GM12878 (cell line): ENCODE data around the gene MUC12. TPM values are rescaled to one million over a fixed set of nuclear protein-coding genes. Genes with fewer than 3 reads are reported as not detected.

Experiments used
- ATAC-seq: fragments of 200-7000 bp; cut with Tn5 transposase; 3 replicates; pipeline ENCODE4 v1.9.1; 2020; ENCODE audit warnings: mild to moderate bottlenecking, moderate library complexity
- BruUV-seq: library from RNA; stranded (reverse); fragments of 400-500 nt; replicated peaks from 2 replicates; lab custom pipeline; 2021; lab: Mats Ljungman, UMichigan
- CTCF ChIA-PET: fragments of 300-600 bp; sonication (Branson Sonifier 250); formaldehyde crosslinking; extraction: SDS; loops from one replicate; lab custom pipeline; 2021; ENCODE audit warnings: inconsistent platforms; lab: Yijun Ruan, JAX
- POLR2A ChIA-PET: fragments of 350-600 bp; formaldehyde crosslinking; extraction: SDS; loops from one replicate; lab custom pipeline; 2021; ENCODE audit warnings: inconsistent platforms; lab: Charles Lee
- RAD21 ChIA-PET: fragments of 300-600 bp; sonication (Branson Sonifier 250); formaldehyde crosslinking; loops from one replicate; lab custom pipeline; 2023; ENCODE audit warnings: antibody characterized with exemption; ENCODE audit not compliant: unreplicated experiment; lab: Charles Lee
- SMC1A ChIA-PET: fragments of 300-600 bp; sonication (Branson Sonifier 250); formaldehyde crosslinking; loops from one replicate; lab custom pipeline; 2023; ENCODE audit not compliant: unreplicated experiment, uncharacterized antibody; lab: Charles Lee
- DNase-seq: peaks from one replicate; pipeline ENCODE4 v3.0.0-alpha.2; 2011; ENCODE audit warnings: low read depth, low spot score
- FAIRE-seq: peaks from 3 replicates; lab custom pipeline; 2011; peaks lifted over from hg19 to GRCh38; lab: Jason Lieb, UNC
- H2AFZ ChIP-seq: 2 replicates; pipeline ENCODE4 v1.6.0; 2011; ENCODE audit warnings: low read depth, low read length, control low read depth; ENCODE audit not compliant: control insufficient read depth
- H3K27ac ChIP-seq: 2 replicates; pipeline ENCODE4 v1.5.1; 2011; ENCODE audit warnings: control low read depth; ENCODE audit not compliant: control insufficient read depth, insufficient read depth
- H3K27me3 ChIP-seq, 2 experiments: replicated peaks in 1 of 2; 2 replicates each; pipeline versions ENCODE4 v1.6.0 to v1.6.1; 2011; ENCODE audit warnings: low read length in 1 of 2; ENCODE audit not compliant: control insufficient read depth in 2 of 2, insufficient read depth in 2 of 2
- H3K36me3 ChIP-seq, 2 experiments: 2 replicates each; pipeline ENCODE4 v1.5.1; 2011; ENCODE audit warnings: low read length in 1 of 2; ENCODE audit not compliant: control insufficient read depth in 2 of 2, insufficient read depth in 2 of 2
- H3K4me1 ChIP-seq: 2 replicates; pipeline ENCODE4 v1.6.1; 2011; ENCODE audit warnings: mild to moderate bottlenecking, low read length, moderate library complexity, mixed read lengths; ENCODE audit not compliant: control insufficient read depth, insufficient read depth
- H3K4me2 ChIP-seq: 2 replicates; pipeline ENCODE4 v1.6.0; 2011; ENCODE audit warnings: control low read depth; ENCODE audit not compliant: control insufficient read depth, insufficient read depth
- H3K4me3 ChIP-seq: fragments of 200-600 bp; sonication (generic); 2 replicates; pipeline ENCODE4 v1.5.1; 2016
- H3K79me2 ChIP-seq: 2 replicates; pipeline ENCODE4 v1.6.0; 2011; ENCODE audit warnings: low read length; ENCODE audit not compliant: control insufficient read depth, insufficient read depth
- H3K9ac ChIP-seq: 2 replicates; pipeline ENCODE4 v1.8.0; 2011; ENCODE audit warnings: low read length, control low read depth, mixed read lengths; ENCODE audit not compliant: control insufficient read depth, insufficient read depth
- H3K9me3 ChIP-seq: replicated peaks from 3 replicates; pipeline ENCODE4 v1.5.1; 2011; ENCODE audit warnings: mild to moderate bottlenecking, low read length; ENCODE audit not compliant: control insufficient read depth, insufficient read depth
- H4K20me1 ChIP-seq: 2 replicates; pipeline ENCODE4 v1.6.0; 2011; ENCODE audit not compliant: control insufficient read depth, insufficient read depth
- MYC ChIP-seq: IDR thresholded peaks from 2 replicates; pipeline ENCODE4 v1.6.1; 2011; ENCODE audit warnings: mild to moderate bottlenecking, low read length, moderate library complexity, inconsistent platforms; ENCODE audit not compliant: insufficient read depth, insufficient replicate concordance, insufficient read length, severe bottlenecking
- POU2F2 ChIP-seq: IDR thresholded peaks from 3 replicates; pipeline ENCODE4 v1.6.1; 2011; ENCODE audit warnings: low read depth, mild to moderate bottlenecking, low read length, borderline replicate concordance
- RUNX3 ChIP-seq: IDR thresholded peaks from 2 replicates; pipeline ENCODE4 v1.6.1; 2012; ENCODE audit warnings: low read length, inconsistent platforms
- SPI1 ChIP-seq: IDR thresholded peaks from 2 replicates; pipeline ENCODE4 v1.6.1; 2011; ENCODE audit warnings: low read depth, mild to moderate bottlenecking, low read length, moderate library complexity, borderline replicate concordance; ENCODE audit not compliant: insufficient read depth
- SRF ChIP-seq, 2 experiments: IDR thresholded peaks; 2 replicates each; pipeline ENCODE4 v1.6.1; 2011; ENCODE audit warnings: low read depth in 2 of 2, low read length in 2 of 2, mild to moderate bottlenecking in 1 of 2, moderate library complexity in 1 of 2
- SUZ12 ChIP-seq: fragments of 200-600 bp; sonication (generic); IDR thresholded peaks from one replicate; pipeline ENCODE4 v1.6.1; 2018; ENCODE audit warnings: antibody characterized with exemption, mild to moderate bottlenecking; ENCODE audit not compliant: unreplicated experiment
- ZBED1 ChIP-seq: IDR thresholded peaks from 2 replicates; pipeline ENCODE4 v1.6.1; 2016; ENCODE audit warnings: borderline replicate concordance
- WGBS: methylation state at CpG from one replicate; pipeline ENCODE4 v1.1.6; 2016; ENCODE audit warnings: low lambda C conversion rate; ENCODE audit not compliant: insufficient replicate concordance, insufficient coverage; ENCODE audit errors: missing lambda C conversion rate; 5-methylcytosine and 5-hydroxymethylcytosine counted together
- in situ Hi-C: fragments of 300-500 bp; cut with MboI; formaldehyde crosslinking; loops from 9 replicates; pipeline ENCODE4 v1.14.3; 2018; ENCODE audit warnings: mixed read lengths
- intact Hi-C: fragments of 100-400 bp; cut with micrococcal nuclease; formaldehyde crosslinking; loops from one replicate; pipeline ENCODE4 v1.14.2; 2022; ENCODE audit not compliant: unreplicated experiment
- polyA plus RNA-seq, 11 experiments: library from polyadenylated mRNA; depleted of rRNA in 4 of 11; unstranded in 6 of 11; stranded (reverse) in 5 of 11; fragments of >200 nt; fragmentation: Nextera tagmentation in 4 of 11; fragmentation: Illumina TruSeq in 1 of 11; extraction: Ambion mirVana in 4 of 11; extraction: Trizol in 1 of 11; gene quantifications; 1 replicate in 1 of 11; 2 replicates in 10 of 11; pipeline versions ENCODE4 v1.2.1 to v1.2.3, GENCODE V29; 2011 to 2016; ENCODE audit warnings: inconsistent platforms in 2 of 11, missing spikeins in 2 of 11, low read depth in 1 of 11
- total RNA-seq, 4 experiments: library from RNA; depleted of rRNA in 3 of 4; stranded (reverse); fragments of >200 nt in 3 of 4; fragmentation: Illumina TruSeq in 1 of 4; extraction: Trizol in 1 of 4; gene quantifications; 2 replicates each; pipeline versions ENCODE4 v1.2.1 to v1.2.3, GENCODE V29; 2013 to 2021
- TF ChIP-seq, protein P1 (sequence below): IDR thresholded peaks from 2 replicates; pipeline ENCODE4 v1.6.1; 2011; ENCODE audit warnings: borderline replicate concordance, low read depth, mild to moderate bottlenecking, moderate library complexity, mixed read lengths, low read length; ENCODE audit not compliant: insufficient read depth; ENCODE audit errors: extremely low read length

Gene MUC12
- total and polyA plus RNA-seq, 10 of the 15 experiments (the other 5 are each of a cell fraction or from before 2014, with no cell fraction given): 1.7 to 4.5 (median 2.6) TPM

DNA sequence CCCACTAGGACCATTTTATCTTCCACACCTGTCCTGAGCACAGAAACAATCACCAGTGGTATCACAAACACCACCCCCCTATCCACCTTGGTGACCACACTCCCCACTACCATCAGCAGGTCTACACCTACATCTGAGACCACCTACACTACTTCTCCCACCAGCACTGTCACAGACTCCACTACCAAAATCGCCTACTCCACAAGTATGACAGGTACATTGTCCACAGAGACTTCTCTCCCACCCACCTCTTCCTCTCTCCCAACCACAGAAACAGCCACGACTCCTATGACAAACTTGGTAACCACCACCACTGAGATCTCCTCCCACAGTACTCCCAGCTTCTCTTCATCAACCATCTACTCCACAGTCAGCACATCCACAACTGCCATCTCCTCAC is 16.7 kb upstream of the MUC12 start:
- no peak overlapping the region for H3K4me3 ChIP-seq
- H3K9ac ChIP-seq: no peak overlapping the region
- H3K27ac ChIP-seq: no peak overlapping the region
- H4K20me1 ChIP-seq: no peaks in the 10 kb centered on the region
- no peaks in the 10 kb centered on the region for H3K4me1 ChIP-seq
- ATAC-seq: no peak
- SMC1A ChIA-PET: no interaction called here
- FAIRE-seq: no peak
- peaks cover 1 to 2% of the 10 kb centered on the region in 2 experiments; a peak in 2 of 4 replicates for H3K27me3 ChIP-seq
- H3K4me2 ChIP-seq: no peak overlapping the region
- in situ Hi-C loops: no loop called here
- no TSS peak for BruUV-seq
- no peaks in the 10 kb centered on the region for H3K36me3 ChIP-seq
- H2AFZ ChIP-seq: no peak overlapping the region
- 2% methylated on average over 2 of the region's 2 CpGs for WGBS
- no peak for DNase-seq
- CTCF ChIA-PET: no interaction called here
- TF ChIP-seq ZBED1 (no peak), SRF (IDR thresholded peaks at IDR 0.05; ENCODE audit: low read depth in 2 of 2, low read length in 2 of 2) (no peak), SUZ12 (no peak), POU2F2 (no peak)
- TF ChIP-seq, protein P1, sequence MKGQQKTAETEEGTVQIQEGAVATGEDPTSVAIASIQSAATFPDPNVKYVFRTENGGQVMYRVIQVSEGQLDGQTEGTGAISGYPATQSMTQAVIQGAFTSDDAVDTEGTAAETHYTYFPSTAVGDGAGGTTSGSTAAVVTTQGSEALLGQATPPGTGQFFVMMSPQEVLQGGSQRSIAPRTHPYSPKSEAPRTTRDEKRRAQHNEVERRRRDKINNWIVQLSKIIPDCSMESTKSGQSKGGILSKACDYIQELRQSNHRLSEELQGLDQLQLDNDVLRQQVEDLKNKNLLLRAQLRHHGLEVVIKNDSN: no peak
- RAD21 ChIA-PET: no interaction called here
- POLR2A ChIA-PET: no interaction called here
- intact Hi-C loops: no loop called here
- no peaks in the 10 kb centered on the region; the same call in 2 of the 3 replicates for H3K9me3 ChIP-seq
- no peaks in the 10 kb centered on the region for H3K79me2 ChIP-seq

DNA sequence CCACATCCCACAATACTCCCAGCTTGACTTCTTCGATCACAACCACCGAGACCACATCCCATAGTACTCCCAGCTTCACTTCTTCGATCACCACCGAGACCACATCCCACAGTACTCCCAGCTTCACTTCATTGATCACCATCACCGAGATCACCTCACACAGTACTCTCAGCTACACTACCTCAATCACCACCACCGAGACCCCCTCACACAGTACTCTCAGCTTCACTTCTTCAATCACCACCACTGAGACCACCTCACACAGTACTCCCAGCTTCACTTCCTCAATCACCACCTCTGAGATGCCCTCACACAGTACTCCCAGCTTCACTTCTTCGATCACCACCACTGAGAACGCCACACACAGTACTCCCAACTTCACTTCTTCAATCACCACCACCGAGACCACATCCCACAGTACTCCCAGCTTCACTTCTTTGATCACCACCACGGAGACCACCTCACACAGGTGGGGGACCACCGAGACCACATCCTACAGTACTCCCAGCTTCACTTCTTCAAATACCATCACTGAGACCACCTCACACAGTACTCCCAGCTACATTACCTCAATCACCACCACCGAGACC is 11.4 kb upstream of the MUC12 start:
- peaks cover 2% of the 10 kb centered on the region; the same call in 1 of the 3 replicates for H3K9me3 ChIP-seq
- intact Hi-C loops (no loop called here), in situ Hi-C loops (no loop called here)
- RAD21 ChIA-PET: interaction anchor here (0.7 to 0.9 kb wide), 2 partner anchors 15 to 119 kb away, joined by 3 to 4 read pairs; no protein-coding TSS in a partner anchor
- H3K4me3 ChIP-seq: no peak overlapping the region
- 20% methylated on average over 11 of the region's 12 CpGs for WGBS
- H3K36me3 ChIP-seq: no peaks in the 10 kb centered on the region
- no peak for DNase-seq
- no peaks in the 10 kb centered on the region for H3K4me1 ChIP-seq
- no peaks in the 10 kb centered on the region for H4K20me1 ChIP-seq
- H3K4me2 ChIP-seq: no peak overlapping the region
- no peak for ATAC-seq
- SMC1A ChIA-PET: interaction anchor here (1.0 kb wide), 1 partner anchor 55 kb away, joined by 3 read pairs; no protein-coding TSS in a partner anchor
- H3K79me2 ChIP-seq: no peaks in the 10 kb centered on the region
- TF ChIP-seq RUNX3: 0 out of 2 replicates have a peak, but pooled peaks have one; percentile 26
- TF ChIP-seq MYC: no peak
- TF ChIP-seq SPI1: no peak
- POLR2A ChIA-PET: no interaction called here
- H3K27ac ChIP-seq: no peak overlapping the region
- CTCF ChIA-PET: interaction anchor here (0.8 to 1.0 kb wide), 3 partner anchors 26 to 265 kb away, joined by 3 read pairs; no protein-coding TSS in a partner anchor
- no peak overlapping the region for H3K9ac ChIP-seq
- BruUV-seq: no TSS peak
- FAIRE-seq: no peak
- no peaks in the 10 kb centered on the region for H3K27me3 ChIP-seq
- H2AFZ ChIP-seq: no peak overlapping the region
